AG09319 (cell line): ENCODE results near the gene FAHD2A.
"Not testable (repeated sequence)": the region's sequence is repeated elsewhere in the genome, so short reads cannot be mapped to it uniquely, and the experiment has no call there.

Source experiments
- DNase-seq: peaks from one replicate; pipeline ENCODE4 v3.0.0-alpha.2; 2010; ENCODE audit warnings: low read depth; ENCODE audit errors: extremely low read depth
- CTCF ChIP-seq: IDR thresholded peaks from 2 replicates; pipeline ENCODE4 v1.5.1; 2011; ENCODE audit warnings: low read depth, mild to moderate bottlenecking, inconsistent platforms, low read length, moderate library complexity

The FAHD2A gene

DNA sequence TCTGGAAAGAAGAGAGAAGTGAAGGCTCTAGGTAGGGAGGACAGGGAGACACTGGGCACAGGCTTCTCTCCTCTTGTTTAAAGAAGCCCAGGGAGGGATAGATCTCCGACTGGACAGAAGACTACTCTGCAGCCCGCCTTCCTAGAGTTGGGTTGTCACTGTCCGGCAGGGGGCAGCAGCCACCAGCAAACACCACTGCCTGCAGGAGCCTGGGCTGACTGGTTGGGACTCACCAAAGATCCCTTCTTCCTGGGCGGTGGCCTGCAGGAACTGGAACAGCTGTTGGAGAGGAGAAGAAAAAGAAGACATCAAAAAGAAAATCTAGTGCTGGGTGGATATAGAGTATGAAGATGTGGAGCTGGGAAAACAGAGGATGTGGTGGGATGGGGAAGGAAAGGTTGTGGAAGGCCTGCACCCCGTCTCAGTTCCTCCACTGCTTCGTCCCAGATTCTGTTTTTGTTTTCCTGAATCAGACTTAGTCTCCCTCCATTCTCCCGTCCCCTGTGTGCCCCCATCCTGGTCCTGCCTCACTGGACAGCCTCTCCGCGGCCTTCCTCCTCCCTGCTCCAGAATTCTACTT lies 11.6 kb downstream of the FAHD2A start:
- TF ChIP-seq CTCF, result peak; percentile 81
- peak; percentile 52 for DNase-seq

GRCh38 chr2:95415138-95415537 lies 12.6 kb downstream of the FAHD2A start:
- not testable (repeated sequence) for DNase-seq

GRCh38 chr2:95415561-95415960 lies 13.1 kb downstream of the FAHD2A start:
- DNase-seq, result not testable (repeated sequence)

DNA sequence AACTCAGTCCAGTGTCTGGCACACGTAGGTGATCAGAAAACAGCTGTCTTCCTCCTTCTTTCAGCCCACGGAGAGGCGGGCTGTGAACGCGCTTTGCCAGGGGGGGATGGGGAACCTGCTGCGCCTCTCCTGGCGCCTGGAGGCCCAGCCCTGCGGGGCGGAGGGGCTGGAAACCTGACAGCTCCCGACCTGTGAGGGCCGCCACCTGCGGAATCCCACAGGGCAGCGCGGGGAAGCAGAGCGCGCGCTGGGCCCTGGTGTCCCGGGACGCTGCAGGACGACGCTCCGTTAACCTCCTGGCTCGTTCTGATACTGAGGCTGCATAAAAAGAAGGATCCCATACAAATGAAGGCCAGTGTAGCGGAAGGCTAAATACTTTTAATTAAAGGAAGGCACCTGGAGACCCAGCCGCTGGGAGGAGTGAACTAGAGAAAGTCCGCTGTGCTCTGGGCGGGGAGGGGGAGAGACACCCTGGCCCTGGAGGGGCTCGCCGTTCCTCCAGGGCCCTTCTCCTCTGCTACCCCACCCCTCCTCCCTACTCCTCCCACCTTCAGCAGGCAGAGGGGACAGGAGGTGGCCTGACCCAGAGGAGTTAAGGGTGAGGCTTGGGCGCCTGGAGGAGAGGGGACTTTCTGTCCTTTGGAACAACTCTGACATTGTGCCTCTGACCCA lies 24.8 kb downstream of the FAHD2A start:
- DNase-seq, result not testable (repeated sequence)

DNA sequence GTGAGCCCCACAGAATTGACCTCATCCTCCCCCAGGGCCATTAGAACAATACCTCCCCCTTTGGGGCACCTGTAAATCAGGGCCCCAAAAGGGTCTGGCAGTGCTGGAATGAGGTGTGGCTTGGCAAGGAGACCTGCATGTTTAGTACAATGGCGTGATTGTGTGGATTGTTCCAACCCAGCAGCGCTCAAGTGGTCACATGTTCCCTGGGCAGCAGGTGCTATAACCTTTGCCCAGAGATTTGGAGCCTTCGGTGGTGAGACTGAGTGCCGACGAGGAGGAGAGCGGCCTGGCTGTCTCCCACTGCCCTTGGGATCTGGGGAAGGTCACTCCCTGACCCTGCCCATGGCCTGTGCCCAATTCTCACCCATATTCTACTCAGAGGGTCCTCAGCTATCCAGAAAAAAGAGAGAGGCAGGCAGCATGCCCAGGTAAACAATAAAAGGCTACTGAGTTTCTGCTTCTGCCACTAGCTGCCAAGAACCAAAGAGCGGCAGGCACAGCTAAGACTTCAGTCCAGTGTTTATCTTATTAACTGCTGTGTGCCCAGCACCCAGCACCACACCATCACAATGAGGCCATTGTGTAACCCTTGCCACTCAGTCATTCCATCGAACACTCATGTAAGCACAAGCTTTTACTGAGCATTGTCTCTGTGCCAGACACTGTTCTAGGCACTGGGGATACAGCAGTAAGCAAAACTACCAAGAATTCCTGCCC lies 27.4 kb downstream of the FAHD2A start:
- DNase-seq, result not testable (repeated sequence)

DNA sequence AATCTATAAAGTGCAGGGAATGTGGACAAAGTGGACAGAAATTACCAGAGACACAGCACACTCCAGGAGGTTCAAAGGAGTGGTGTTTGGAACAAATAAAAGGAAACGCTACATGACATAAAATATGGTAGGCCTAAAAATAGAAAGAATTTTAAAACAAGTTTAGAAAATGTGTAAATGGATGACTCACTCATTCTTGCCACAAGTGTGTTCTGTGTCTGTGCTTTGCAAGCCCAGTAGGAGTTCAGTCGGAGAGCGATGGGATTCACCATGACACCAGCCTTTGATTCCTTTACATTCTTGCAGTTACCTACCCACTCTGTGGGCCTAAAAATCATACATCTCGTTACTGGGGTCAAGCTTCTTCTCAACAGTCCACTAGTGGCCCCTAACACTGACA lies 30.9 kb downstream of the FAHD2A start:
- DNase-seq, result not testable (repeated sequence)

DNA sequence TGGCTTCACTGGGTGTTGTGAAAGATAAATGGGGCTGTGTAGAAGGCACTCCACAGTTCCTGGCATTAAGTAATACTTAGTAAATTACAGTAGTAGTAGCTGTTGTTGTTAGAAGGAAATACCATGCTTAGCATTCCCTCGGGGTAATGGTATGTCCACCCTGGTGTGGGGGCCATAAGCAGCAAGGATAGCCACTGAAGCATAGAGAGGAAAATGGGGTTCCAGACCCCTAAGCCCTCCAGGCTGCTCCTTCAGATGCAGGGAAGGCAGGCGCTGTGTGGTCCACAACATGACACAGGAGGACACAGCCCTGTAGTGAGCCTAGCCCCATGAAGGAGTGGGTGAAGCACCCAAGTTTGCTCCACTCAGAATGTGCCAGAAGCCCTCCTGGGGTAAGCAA lies 31.5 kb downstream of the FAHD2A start:
- not testable (repeated sequence) for DNase-seq

- DNase-seq, result not testable (repeated sequence)
Observed at GRCh38 chr2:95434507-95435076, 32.1 kb downstream of the FAHD2A start.

- DNase-seq, result not testable (repeated sequence)
Observed at GRCh38 chr2:95435162-95435871, 32.8 kb downstream of the FAHD2A start.

DNA sequence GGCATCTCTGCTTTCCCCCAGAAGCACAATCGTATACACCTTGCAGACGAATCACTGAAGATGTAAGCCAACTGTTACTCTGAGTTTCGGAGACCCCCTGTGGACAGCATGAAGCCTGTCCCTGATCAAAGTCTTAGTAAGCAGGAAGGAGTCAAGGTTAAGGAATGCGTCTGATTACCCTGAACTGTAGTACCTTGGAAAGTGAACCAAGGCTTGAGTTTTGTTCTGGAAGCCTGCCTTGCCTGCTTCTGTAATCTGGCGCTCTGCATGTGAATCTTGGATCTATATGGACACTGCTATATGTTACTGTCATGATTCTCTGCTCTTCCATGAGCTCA lies 33.3 kb downstream of the FAHD2A start:
- not testable (repeated sequence) for DNase-seq

DNA sequence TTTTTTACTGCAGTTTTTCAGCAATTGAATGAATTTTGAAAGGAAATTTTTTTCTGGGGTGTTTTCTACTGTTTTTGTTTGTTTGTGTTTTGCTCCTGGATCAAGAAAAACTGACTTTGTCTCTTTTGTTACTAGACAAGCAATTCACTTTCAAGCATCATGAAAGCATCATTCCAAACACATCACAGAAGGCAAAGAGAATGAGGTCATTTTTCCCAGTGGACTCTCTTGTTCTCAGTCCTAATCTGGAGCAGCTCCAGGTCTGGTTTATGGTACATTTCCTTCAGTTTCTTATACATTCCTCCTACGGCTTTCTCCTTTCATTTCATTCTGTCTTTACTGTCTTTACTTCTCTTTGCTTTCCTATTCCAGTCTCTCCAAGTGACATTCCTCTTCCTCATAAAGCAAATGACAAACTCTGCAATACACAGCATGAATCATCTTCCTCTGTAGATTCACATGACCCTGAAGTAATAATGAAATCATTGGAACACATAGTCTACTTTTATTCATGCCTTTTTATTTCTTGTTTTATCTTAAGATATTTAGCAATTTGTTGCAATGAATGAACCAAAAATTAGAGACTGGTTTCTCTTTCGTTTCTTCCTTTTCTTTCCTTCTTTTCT lies 40.1 kb downstream of the FAHD2A start:
- DNase-seq, result not testable (repeated sequence)

GRCh38 chr2:95445317-95445716 lies 42.8 kb downstream of the FAHD2A start:
- not testable (repeated sequence) for DNase-seq

DNA sequence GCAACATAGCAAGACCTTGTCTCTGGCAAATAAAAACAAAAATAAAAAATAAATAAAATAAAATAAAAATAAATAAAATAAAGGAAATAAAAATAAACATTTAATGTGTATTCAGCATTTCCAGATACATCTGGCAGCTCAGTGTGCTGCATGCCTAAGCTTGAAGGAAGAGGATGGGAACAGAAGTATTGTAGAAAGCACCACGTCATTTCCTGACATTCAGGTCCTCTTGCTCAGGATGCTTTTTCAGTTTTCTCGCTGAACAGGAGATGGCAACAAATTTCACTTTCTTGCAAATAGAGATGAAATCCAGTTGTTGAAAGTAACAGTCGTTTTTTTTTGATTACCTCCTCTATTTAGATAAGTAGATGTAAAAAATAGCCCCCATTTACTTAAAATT lies 60.8 kb downstream of the FAHD2A start:
- DNase-seq, result not testable (repeated sequence)
